GM12891 (cell line): ENCODE measurements around the gene FSCN2.

Experiments used
- PAX5 ChIP-seq: IDR thresholded peaks from 2 replicates; pipeline ENCODE4 v1.6.1; 2011; ENCODE audit warnings: low read length, moderate library complexity, mild to moderate bottlenecking; ENCODE audit not compliant: insufficient read depth, severe bottlenecking
- POLR2A ChIP-seq: IDR thresholded peaks from 2 replicates; pipeline ENCODE4 v1.6.1; 2011; ENCODE audit warnings: low read depth, low read length, control low read depth
- POLR2AphosphoS5 ChIP-seq: IDR thresholded peaks from 2 replicates; pipeline ENCODE4 v1.6.1; 2011; ENCODE audit warnings: low read depth, low read length, control low read depth
- POU2F2 ChIP-seq: IDR thresholded peaks from 2 replicates; pipeline ENCODE4 v1.6.1; 2011; ENCODE audit warnings: low read depth, mild to moderate bottlenecking, control low read depth, low read length, moderate library complexity
- SPI1 ChIP-seq: IDR thresholded peaks from 2 replicates; pipeline ENCODE4 v1.6.1; 2011; ENCODE audit warnings: low read depth, low read length, control low read depth
- TAF1 ChIP-seq: IDR thresholded peaks from 2 replicates; pipeline ENCODE4 v1.6.1; 2011; ENCODE audit warnings: low read depth, low read length, control low read depth

DNA sequence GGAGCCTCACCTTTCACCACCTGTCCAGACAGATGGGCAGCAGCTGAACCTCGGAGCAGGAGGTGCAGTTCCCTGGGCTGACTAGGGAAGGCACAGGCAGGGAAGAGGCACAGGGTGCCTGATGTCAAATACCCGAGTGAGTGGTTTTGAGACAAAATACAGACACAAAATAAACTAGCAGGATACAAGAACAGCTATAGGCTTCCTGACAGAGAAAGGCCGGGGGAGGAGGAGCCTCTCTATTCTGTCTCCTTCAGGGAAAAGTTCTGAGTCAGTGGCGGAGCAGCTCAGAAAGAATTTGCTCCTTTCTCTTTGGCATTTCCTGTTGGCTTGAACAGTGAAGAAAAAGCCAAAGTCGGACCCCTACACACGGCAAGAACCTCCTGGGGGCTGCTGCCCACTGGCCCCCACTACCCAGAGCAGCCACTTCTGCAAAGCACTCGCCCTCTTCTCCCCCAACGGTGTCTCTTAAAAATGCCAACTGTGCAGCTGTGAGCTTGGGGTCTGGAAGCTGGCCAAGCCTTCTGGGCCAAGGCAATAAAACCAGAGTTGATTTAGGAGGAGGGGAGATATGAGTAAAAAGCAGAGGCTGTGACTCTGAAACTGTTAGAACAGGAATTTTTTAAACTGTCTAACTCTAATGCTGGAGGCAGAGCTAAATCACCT lies 38.4 kb downstream of the FSCN2 start:
- TF ChIP-seq POLR2A (no peak), POLR2AphosphoS5 (no peak), TAF1 (no peak), SPI1 (no peak), PAX5 (no peak), POU2F2 (no peak)
